ENCODE results near the gene DOK6. TPM values are rescaled to one million over a fixed set of nuclear protein-coding genes. Genes with fewer than 3 reads are reported as not detected.

DOK6 gene
- total RNA-seq, 1 donor from 2014 or later, result not detected

DNA sequence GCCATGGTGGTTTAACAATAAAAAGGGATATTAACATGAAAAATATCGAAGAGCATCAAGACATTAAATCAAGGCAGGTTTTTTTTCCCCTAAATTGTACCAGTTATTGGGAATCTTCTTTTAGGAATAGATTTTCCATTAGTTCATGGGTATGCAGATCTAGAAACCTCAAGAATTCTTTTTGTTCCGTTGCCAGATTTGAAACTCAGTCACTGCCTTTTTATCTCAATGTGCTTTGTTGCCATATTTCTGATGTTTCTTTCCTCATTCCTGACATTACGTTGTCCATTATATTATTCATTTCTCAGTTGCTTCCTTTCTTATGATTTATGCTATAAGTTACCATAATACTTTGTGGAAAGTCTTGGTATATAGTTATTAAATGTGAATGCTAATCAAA, 384.8 kb downstream of the DOK6 start:
- Histone ChIP-seq H3K27ac (no peak overlapping the region), H3K36me3 (no peaks in the 10 kb centered on the region), H3K27me3 (no peaks in the 10 kb centered on the region), H3K9me3 (no peaks in the 10 kb centered on the region), H3K4me3 (no peak overlapping the region), H3K4me1 (no peaks in the 10 kb centered on the region)
- DNase-seq (ENCODE audit: low spot score in 2 of 2), result no peak
- TF ChIP-seq, protein P1, sequence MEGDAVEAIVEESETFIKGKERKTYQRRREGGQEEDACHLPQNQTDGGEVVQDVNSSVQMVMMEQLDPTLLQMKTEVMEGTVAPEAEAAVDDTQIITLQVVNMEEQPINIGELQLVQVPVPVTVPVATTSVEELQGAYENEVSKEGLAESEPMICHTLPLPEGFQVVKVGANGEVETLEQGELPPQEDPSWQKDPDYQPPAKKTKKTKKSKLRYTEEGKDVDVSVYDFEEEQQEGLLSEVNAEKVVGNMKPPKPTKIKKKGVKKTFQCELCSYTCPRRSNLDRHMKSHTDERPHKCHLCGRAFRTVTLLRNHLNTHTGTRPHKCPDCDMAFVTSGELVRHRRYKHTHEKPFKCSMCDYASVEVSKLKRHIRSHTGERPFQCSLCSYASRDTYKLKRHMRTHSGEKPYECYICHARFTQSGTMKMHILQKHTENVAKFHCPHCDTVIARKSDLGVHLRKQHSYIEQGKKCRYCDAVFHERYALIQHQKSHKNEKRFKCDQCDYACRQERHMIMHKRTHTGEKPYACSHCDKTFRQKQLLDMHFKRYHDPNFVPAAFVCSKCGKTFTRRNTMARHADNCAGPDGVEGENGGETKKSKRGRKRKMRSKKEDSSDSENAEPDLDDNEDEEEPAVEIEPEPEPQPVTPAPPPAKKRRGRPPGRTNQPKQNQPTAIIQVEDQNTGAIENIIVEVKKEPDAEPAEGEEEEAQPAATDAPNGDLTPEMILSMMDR (IDR thresholded peaks at IDR 0.05), result no peak
- intact Hi-C loops (cut with DNase I), result no loop called here

DNA sequence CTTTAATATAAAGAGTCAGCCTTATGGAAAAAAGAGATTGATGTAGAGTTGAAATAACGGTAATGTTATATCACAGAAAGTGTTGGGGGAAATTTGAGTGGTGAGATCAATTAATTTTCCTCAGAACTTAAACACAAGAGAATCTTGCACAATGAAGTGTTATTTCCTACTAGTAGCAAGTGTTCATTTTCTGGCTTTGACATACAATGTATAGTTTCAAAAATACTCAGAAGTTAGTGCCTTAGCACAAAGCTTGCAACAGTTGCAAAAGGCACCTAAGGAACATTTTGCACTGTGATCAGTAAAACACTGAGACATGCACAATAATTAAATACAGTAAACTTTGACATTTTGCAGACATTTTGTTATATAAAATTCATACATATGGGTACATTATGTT, 385.7 kb downstream of the DOK6 start:
- Histone ChIP-seq H3K27ac (no peak overlapping the region), H3K4me3 (no peak overlapping the region), H3K4me1 (no peaks in the 10 kb centered on the region), H3K9me3 (no peaks in the 10 kb centered on the region), H3K36me3 (no peaks in the 10 kb centered on the region), H3K27me3 (no peaks in the 10 kb centered on the region)
- intact Hi-C loops (cut with DNase I), result no loop called here
- TF ChIP-seq, protein P1 (IDR thresholded peaks at IDR 0.05), result no peak
- DNase-seq (ENCODE audit: low spot score in 2 of 2), result no peak

DNA sequence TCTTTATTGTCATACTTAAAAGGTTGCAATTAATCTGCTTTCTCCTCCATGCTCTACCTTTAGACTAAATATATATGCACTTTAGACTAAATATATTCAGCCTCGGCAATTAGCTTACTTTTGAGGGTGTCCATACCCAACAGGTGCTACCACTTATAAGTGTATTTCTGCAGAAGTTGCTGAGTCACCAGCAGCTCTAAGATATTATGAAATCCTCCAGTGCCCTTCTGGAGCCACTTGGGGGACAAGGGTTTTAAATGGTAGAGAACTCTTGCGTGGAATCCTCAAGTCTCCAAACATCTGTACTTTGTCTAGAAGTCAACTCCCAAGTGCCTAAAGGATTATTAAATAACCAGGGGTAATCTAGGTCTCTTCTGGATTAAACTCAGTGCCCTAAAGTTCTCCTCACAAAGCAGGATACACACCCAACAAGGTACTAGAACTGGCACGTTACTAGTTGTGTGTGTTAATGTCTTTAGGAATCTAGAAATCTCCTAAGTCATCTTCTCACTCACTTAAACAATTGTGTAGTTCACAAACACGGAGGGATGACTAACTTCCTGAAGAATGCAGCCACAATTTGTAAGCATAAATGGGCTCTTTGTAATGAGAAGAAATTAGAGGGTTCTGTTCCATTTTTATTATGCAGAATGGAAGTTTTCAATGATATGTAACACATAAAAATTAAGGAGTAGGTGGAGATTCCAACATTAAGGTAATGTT, 387.3 kb downstream of the DOK6 start:
- Histone ChIP-seq H3K27ac (no peak overlapping the region), H3K4me1 (no peaks in the 10 kb centered on the region), H3K27me3 (no peaks in the 10 kb centered on the region), H3K4me3 (no peak overlapping the region), H3K36me3 (no peaks in the 10 kb centered on the region), H3K9me3 (no peaks in the 10 kb centered on the region)
- intact Hi-C loops (cut with DNase I), result no loop called here
- TF ChIP-seq, protein P1 (IDR thresholded peaks at IDR 0.05), result no peak
- DNase-seq (ENCODE audit: low spot score in 2 of 2), result no peak

DNA sequence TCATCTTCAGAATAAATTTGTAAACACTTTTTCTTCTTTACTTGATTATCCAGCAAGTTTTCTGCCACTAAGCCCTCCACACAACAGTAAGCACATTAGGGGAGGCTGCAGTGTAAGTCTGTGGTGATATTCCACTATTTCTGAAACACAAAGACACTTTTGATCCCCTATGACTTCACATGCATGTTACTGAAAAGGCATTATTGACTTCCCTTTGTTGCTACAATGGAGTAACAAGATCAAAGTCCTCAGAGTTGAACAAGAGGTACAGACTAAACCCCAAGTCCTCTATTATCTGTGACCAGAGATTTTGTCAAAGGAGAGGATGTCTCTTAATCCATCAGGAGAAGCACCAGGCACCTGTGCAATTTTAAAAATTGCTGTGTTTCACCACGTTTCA, 389.1 kb downstream of the DOK6 start:
- TF ChIP-seq, protein P1 (IDR thresholded peaks at IDR 0.05), result no peak
- no peaks in the 10 kb centered on the region for H3K4me1 ChIP-seq
- intact Hi-C loops (cut with DNase I), result no loop called here
- no peak overlapping the region for H3K27ac ChIP-seq
- no peak for DNase-seq (ENCODE audit: low spot score in 2 of 2)
- no peaks in the 10 kb centered on the region for H3K9me3 ChIP-seq
- no peak overlapping the region for H3K4me3 ChIP-seq
- no peaks in the 10 kb centered on the region for H3K36me3 ChIP-seq
- H3K27me3 ChIP-seq, result no peaks in the 10 kb centered on the region

DNA sequence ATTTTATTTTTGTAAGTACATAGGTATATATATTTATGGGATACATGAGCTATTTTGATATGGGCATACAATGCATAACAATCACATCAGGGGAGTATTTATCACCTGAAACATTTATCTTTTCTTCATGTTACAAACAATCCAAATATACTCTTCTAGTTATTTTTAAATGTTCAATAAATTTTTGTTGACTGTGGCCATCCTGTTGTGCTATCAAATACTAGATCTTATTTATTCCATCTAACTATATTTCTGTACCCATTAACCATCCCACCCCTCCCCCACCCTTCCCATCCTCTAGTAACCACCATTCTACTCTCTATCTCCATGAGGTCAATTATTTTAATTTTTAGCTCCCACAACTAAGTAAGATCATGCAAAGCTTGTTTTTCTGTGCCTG, 390.0 kb downstream of the DOK6 start:
- Histone ChIP-seq H3K4me1 (no peaks in the 10 kb centered on the region), H3K4me3 (no peak overlapping the region), H3K9me3 (no peaks in the 10 kb centered on the region), H3K27ac (no peak overlapping the region), H3K27me3 (no peaks in the 10 kb centered on the region), H3K36me3 (no peaks in the 10 kb centered on the region)
- DNase-seq (ENCODE audit: low spot score in 2 of 2), result no peak
- intact Hi-C loops (cut with DNase I), result no loop called here
- TF ChIP-seq, protein P1 (IDR thresholded peaks at IDR 0.05), result no peak

DNA sequence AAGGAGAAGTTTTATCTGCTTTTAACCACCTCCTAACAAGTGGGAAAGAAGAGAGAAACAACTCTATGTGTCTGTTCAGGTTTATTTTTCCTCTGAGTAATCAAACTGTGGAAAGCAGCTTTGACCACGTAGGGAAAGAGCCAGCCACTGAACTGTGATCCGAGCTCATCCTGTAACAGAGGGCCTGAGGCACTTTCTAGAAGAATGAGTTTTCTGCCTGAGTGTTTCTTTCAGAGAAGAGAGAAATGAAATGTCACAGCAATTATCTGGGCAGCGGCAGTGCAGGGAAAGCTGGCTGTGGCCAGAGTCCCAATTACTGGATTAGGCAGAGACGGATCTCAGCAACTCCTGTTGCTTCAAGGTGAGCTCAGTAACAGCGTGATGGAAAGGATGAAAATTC, 395.1 kb downstream of the DOK6 start:
- no peaks in the 10 kb centered on the region for H3K4me1 ChIP-seq
- intact Hi-C loops (cut with DNase I), result no loop called here
- no peak for DNase-seq (ENCODE audit: low spot score in 2 of 2)
- no peaks in the 10 kb centered on the region for H3K9me3 ChIP-seq
- H3K27me3 ChIP-seq, result no peaks in the 10 kb centered on the region
- H3K36me3 ChIP-seq, result no peaks in the 10 kb centered on the region
- no peak overlapping the region for H3K27ac ChIP-seq
- no peak overlapping the region for H3K4me3 ChIP-seq
- TF ChIP-seq, protein P1 (IDR thresholded peaks at IDR 0.05), result no peak
